Epidermal melanocyte (primary cell): ENCODE data around the gene MED31.
"Not testable (repeated sequence)": the region's sequence is repeated elsewhere in the genome, so short reads cannot be mapped to it uniquely, and the experiment has no call there.

Experiments
- DNase-seq: peaks from one replicate; pipeline ENCODE4 v3.0.0; 2011; ENCODE audit warnings: low spot score; ENCODE audit not compliant: insufficient read length

Gene MED31

GRCh38 chr17:6677158-6677831 is 25.9 kb upstream of the MED31 start:
- DNase-seq: no peak

GRCh38 chr17:6676802-6677157 is 25.4 kb upstream of the MED31 start:
- no peak for DNase-seq

- no peak for DNase-seq
These were observed 23.9 kb upstream of the MED31 start for GRCh38 chr17:6675201-6675825.

- DNase-seq: no peak
These were observed 23.2 kb upstream of the MED31 start for GRCh38 chr17:6674586-6674985.

- no peak for DNase-seq
These were observed 20.0 kb upstream of the MED31 start for GRCh38 chr17:6671431-6671830.

GRCh38 chr17:6670999-6671398 is 19.6 kb upstream of the MED31 start:
- DNase-seq: no peak

GRCh38 chr17:6670571-6670970 is 19.2 kb upstream of the MED31 start:
- DNase-seq: no peak

GRCh38 chr17:6669479-6670212 is 18.2 kb upstream of the MED31 start:
- no peak for DNase-seq

- DNase-seq: no peak
These were observed 17.5 kb upstream of the MED31 start for GRCh38 chr17:6668727-6669425.

GRCh38 chr17:6668219-6668618 is 16.8 kb upstream of the MED31 start:
- no peak for DNase-seq

GRCh38 chr17:6667516-6667915 is 16.1 kb upstream of the MED31 start:
- no peak for DNase-seq

- no peak for DNase-seq
These were observed 15.2 kb upstream of the MED31 start for GRCh38 chr17:6666557-6666956.

GRCh38 chr17:6666077-6666521 is 14.7 kb upstream of the MED31 start:
- DNase-seq: peak; percentile 88

GRCh38 chr17:6663200-6663599 is 11.8 kb upstream of the MED31 start:
- DNase-seq: not testable (repeated sequence)

- no peak for DNase-seq
These were observed 10.1 kb upstream of the MED31 start for GRCh38 chr17:6661464-6661848.

GRCh38 chr17:6660805-6661463 is 9.5 kb upstream of the MED31 start:
- DNase-seq: no peak

- DNase-seq: no peak
These were observed 8.7 kb upstream of the MED31 start for GRCh38 chr17:6660101-6660500.

- not testable (repeated sequence) for DNase-seq
These were observed 7.0 kb upstream of the MED31 start for GRCh38 chr17:6658411-6658810.

- no peak for DNase-seq
These were observed 6.4 kb upstream of the MED31 start for GRCh38 chr17:6657633-6658287.

GRCh38 chr17:6656797-6657632 is 5.6 kb upstream of the MED31 start:
- DNase-seq: not testable (repeated sequence)
